Psoas muscle (tissue), 8 donors: ENCODE measurements around the gene ARID1A. TPM values are rescaled to one million over a fixed set of nuclear protein-coding genes. Genes with fewer than 3 reads are reported as not detected.

Source experiments
- ATAC-seq, 4 donors: fragments of 200-7000 bp; cut with Tn5 transposase; one replicate each; pipeline ENCODE4 v1.9.1; 2020; ENCODE audit warnings: moderate library complexity in 3 of 4, mild to moderate bottlenecking in 2 of 4
- DNase-seq, 2 donors: peaks; one replicate each; pipeline ENCODE4 v3.0.0-alpha.2; 2020
- H3K27ac ChIP-seq: fragments of 200-600 bp; one replicate; pipeline ENCODE4 v1.8.0; 2022
- H3K27me3 ChIP-seq, 3 donors: fragments of 200-600 bp in 1 of 3; one replicate each; pipeline versions ENCODE4 v1.6.1 to v1.8.0; 2013 to 2022; ENCODE audit warnings: low read length in 2 of 3, mild to moderate bottlenecking in 2 of 3, moderate library complexity in 1 of 3; ENCODE audit not compliant: insufficient read depth in 3 of 3
- H3K36me3 ChIP-seq, 2 donors: fragments of 200-600 bp in 1 of 2; one replicate each; pipeline versions ENCODE4 v1.6.1 to v1.8.0; 2013 to 2022; ENCODE audit warnings: low read depth in 1 of 2, mild to moderate bottlenecking in 1 of 2, moderate library complexity in 1 of 2; ENCODE audit not compliant: insufficient read depth in 1 of 2
- H3K4me1 ChIP-seq: fragments of 200-600 bp; one replicate; pipeline ENCODE4 v1.8.0; 2022
- H3K4me3 ChIP-seq: fragments of 200-600 bp; one replicate; pipeline ENCODE4 v1.8.0; 2022; ENCODE audit warnings: mild to moderate bottlenecking
- H3K9me3 ChIP-seq: fragments of 200-600 bp; one replicate; pipeline ENCODE4 v1.8.0; 2022
- WGBS, 3 donors: extraction: QIAGEN DNeasy Blood & Tissue Kit; methylation state at CpG; one replicate each; pipeline versions ENCODE4 v1.1.6 to v1.1.7; 2013; 5-methylcytosine and 5-hydroxymethylcytosine counted together
- intact Hi-C, 2 donors: fragments of 100-400 bp; cut with DNase I; formaldehyde crosslinking; loops; one replicate each; pipeline versions ENCODE4 v1.11.0 to v1.14.2; 2022
- polyA plus RNA-seq, 3 donors: library from polyadenylated mRNA; stranded (reverse); fragments of 200-250 nt; gene quantifications; one replicate each; pipeline ENCODE4 v1.2.3, GENCODE V29; 2013
- total RNA-seq, 4 donors: library from RNA; stranded (reverse); fragmentation: NEBNext Ultra II Directional in 2 of 4; extraction: Animal tissue kit (Norgen Biotek cat#: 25700) in 2 of 4; gene quantifications; one replicate each; pipeline versions ENCODE4 v1.2.1 to v1.2.4, GENCODE V29; 2021 to 2023
- TF ChIP-seq, protein P1 (sequence below): fragments of 200-600 bp; IDR thresholded peaks from one replicate; pipeline ENCODE4 v1.8.0; 2022; ENCODE audit warnings: antibody characterized with exemption
- donor health status: healthy with polysubstance abuse.
- donor health status: DM: no; HTN: no; CAD: no; lungs with moderate emphysema.
- donor health status: Bipolar disorder and iron deficiency.
- donor health status: healthy.
- donor health status: DM: yes; HTN: yes; CAD: no.
- donor health status: DM: no; HTN: no; CAD: no.
- donor health status: DM: no; HTN: no; CAD: no.
- donor health status: DM: yes; HTN: yes; CAD: no.

ARID1A gene
- total and polyA plus RNA-seq, 7 donors = 8.8 to 44.4 (median 32.2) TPM

DNA sequence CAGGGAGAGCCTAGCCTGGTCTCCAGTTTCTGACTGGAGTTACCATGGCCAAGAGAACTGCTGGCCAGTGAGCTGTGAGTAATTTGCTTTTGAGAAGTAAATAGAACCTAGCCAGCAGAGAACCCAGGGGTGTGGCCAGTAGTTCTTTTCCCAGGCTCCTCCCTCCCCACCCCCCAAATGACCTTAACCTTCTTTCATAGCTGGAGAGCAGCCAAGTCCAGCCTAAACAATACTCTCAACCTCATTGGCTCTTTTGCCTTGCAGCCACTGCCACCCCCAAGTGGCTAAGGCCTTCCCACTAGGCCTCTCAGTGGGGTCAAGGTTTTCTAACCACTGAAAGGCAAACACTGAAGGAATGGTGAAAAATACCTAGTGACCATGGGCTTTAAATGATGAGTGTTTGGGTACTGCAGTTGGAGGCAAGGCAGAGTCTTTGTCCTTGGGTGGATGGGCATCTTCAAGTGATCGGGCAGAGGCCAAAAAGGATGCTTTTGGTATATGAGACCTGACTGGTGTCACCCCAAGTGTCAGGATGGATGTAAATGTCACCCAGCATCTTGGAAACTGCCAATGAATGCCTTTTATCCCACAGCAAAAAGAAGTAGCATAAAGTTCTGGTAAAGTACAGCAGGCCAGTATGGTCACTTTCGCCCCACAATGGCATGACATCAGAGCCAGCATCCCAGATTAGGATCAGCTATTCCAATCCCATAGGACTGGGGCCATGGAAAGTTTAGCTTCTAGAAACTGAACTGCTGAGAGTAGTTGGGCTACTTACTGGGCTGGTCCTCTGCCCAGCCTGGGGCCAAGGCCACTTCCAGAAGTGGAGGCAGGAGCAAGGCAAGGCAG lies 88.4 kb downstream of the ARID1A start:
- no peaks in the 10 kb centered on the region for H3K27me3 ChIP-seq
- peak overlapping the region; percentile 50 for H3K27ac ChIP-seq
- peak in 1 of 2 donors; percentile 67 for DNase-seq
- TF ChIP-seq, protein P1, sequence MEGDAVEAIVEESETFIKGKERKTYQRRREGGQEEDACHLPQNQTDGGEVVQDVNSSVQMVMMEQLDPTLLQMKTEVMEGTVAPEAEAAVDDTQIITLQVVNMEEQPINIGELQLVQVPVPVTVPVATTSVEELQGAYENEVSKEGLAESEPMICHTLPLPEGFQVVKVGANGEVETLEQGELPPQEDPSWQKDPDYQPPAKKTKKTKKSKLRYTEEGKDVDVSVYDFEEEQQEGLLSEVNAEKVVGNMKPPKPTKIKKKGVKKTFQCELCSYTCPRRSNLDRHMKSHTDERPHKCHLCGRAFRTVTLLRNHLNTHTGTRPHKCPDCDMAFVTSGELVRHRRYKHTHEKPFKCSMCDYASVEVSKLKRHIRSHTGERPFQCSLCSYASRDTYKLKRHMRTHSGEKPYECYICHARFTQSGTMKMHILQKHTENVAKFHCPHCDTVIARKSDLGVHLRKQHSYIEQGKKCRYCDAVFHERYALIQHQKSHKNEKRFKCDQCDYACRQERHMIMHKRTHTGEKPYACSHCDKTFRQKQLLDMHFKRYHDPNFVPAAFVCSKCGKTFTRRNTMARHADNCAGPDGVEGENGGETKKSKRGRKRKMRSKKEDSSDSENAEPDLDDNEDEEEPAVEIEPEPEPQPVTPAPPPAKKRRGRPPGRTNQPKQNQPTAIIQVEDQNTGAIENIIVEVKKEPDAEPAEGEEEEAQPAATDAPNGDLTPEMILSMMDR = no peak
- no peaks in the 10 kb centered on the region for H3K9me3 ChIP-seq
- WGBS, 3 donors = 86 to 95% (median 89%) methylated on average over 2 of the region's 2 CpGs
- peaks cover 5 to 28% of the 10 kb centered on the region in 2 donors for H3K36me3 ChIP-seq
- intact Hi-C loops = no loop called here
- ATAC-seq = peak in 3 of 4 donors; percentile 18 to 47 (median 31)
- H3K4me1 ChIP-seq = peaks cover 30% of the 10 kb centered on the region
- no peak overlapping the region for H3K4me3 ChIP-seq

DNA sequence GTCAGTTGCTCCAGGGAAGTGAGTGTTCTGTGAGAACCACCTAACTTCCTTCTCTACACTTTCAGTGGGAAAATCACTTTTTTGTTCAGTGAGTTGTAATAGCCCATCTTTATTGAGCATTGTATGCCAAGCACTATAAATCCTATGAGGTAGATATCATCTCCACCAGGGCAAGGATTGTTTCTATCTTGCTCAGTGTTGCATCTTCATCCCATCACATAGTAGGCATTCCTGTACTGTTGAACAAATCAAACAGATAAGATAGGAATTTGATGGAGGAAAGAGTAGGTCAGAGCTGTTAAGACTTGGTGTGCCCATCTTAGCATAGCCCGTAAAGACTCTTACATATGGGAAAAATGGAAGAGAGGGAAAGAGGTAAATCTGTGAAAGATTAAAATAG lies 89.1 kb downstream of the ARID1A start:
- TF ChIP-seq, protein P1 = no peak
- Histone ChIP-seq H3K9me3 (no peaks in the 10 kb centered on the region), H3K27me3 (no peaks in the 10 kb centered on the region), H3K4me1 (peaks cover 36% of the 10 kb centered on the region), H3K27ac (peak overlapping the region; percentile 98), H3K36me3 (peaks cover 3 to 22% of the 10 kb centered on the region in 2 donors), H3K4me3 (no peak overlapping the region)
- WGBS, 3 donors = 96 to 100% (median 96%) methylated on average over 1 of the region's 1 CpG
- no peak for DNase-seq
- ATAC-seq = no peak
- intact Hi-C loops = loop anchor here (5.0 kb wide), 3 partner anchors 43 to 108 kb away; partner anchors contain the start of gene ARID1A (in 1 of the 2)

DNA sequence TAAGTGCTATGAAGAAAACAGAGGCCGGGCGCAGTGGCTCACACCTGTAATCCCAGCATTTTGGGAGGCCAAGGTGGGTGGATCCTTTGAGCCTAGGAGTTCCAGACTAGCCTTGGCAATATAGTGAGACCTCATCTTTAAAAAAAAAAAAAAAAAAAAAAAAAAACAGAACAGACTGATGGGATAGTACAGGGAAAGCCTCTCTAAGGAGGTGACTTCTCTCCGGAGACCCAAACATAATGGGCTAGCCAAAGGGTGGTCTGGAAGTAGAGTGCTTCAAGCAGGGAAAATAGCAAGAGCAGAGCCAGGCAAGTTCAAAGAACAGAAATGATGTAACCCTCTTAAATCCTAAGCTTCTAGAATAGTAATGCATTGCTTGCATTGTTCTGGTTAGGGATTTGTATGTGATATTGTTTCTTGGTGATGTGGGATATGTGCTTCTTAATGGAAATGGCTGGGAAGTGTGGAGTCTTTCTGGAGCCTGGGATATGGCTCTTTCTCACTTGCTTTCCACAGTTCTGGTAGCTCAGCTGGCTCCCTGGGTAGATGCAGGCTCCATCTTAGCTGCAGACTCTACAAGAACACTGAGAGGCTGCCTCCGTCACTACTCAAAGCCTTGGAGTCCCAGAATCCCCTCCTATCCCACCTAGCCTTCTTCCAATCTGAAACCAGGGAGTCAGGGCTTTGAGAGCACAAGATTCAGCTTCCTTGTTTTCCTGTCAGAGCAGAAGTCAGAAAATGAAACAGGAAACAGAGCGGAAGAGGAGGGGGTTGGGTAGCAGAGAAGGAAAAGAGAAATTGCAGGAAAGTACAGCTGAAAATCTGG lies 90.0 kb downstream of the ARID1A start:
- Histone ChIP-seq H3K9me3 (no peaks in the 10 kb centered on the region), H3K27ac (peak overlapping the region; percentile 98), H3K4me3 (peak overlapping the region; percentile 90), H3K4me1 (peaks cover 41% of the 10 kb centered on the region), H3K27me3 (no peaks in the 10 kb centered on the region), H3K36me3 (peaks cover 0 to 16% of the 10 kb centered on the region in 2 donors)
- ATAC-seq = no peak
- DNase-seq = no peak
- intact Hi-C loops = loop anchor here (5.0 kb wide), 3 partner anchors 44 to 109 kb away; partner anchors contain the start of gene ARID1A (in 1 of the 2)
- TF ChIP-seq, protein P1 = no peak
- WGBS, 3 donors = 70 to 79% (median 72%) methylated on average over 5 of the region's 5 CpGs

DNA sequence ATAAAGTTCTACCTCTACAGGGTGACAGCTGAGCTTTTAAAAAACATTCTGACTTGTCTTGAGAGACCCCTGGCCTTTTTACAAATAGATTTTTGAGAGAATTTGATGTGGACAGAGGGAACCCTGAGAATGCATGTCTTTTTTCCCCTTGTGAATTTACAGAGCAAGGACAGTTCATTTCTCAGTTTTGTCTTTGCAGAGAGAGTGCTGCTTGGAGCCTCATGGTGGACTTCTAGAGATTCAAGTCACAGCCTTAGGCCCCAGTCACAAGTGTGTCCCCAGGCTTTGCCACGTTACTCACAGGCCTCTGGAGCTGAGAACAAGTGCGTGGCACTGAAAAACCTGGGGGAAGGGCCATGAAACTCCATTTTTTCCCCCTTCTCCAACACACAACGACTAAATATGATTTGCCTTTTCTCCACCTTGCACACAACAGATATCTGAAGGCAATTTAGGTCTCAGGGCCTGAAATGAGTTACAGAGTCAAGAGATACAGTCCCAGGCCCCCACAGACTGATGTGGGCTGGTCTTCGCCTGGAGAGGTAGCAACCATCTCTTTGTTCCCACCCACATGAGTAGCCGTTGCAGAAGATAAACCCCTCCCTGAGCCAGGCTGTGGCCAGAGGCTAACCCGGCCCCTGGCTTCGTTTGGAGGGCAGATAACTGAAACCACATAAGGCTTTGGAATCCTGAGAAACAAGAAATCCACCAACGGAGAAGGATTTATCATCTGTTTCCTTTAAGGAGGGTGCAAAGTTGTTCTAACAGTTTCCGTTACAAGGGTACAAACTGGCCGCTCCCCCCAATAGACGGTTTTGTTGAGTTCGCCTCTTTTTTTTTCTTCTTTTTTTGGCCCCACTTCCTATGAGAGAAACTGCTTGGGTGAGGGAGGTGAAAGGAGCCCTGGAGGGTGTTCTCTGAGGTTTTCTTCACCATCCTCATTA lies 90.9 kb downstream of the ARID1A start:
- H3K36me3 ChIP-seq = peaks cover 0 to 15% of the 10 kb centered on the region in 2 donors
- H3K4me3 ChIP-seq = peak overlapping the region; percentile 90
- TF ChIP-seq, protein P1 = no peak
- intact Hi-C loops = loop anchor here (5.0 kb wide), 3 partner anchors 44 to 109 kb away; partner anchors contain the start of gene ARID1A (in 1 of the 2)
- H3K27me3 ChIP-seq = no peaks in the 10 kb centered on the region
- H3K4me1 ChIP-seq = peaks cover 45% of the 10 kb centered on the region
- H3K27ac ChIP-seq = peak overlapping the region; percentile 98
- ATAC-seq (peak in 1 of 4 donors; percentile 31), DNase-seq (peak; percentile 71 to 81)
- H3K9me3 ChIP-seq = no peaks in the 10 kb centered on the region
- WGBS, 3 donors = 12 to 16% (median 12%) methylated on average over 12 of the region's 12 CpGs
